ENCODE data around the gene TJP3.

GRCh38 chr19:3661284-3662238 lies 46.6 kb upstream of the TJP3 start:
- TF ChIP-seq YY1 (IDR thresholded peaks at IDR 0.05; ENCODE audit: insufficient read depth, insufficient read length) (no peak), ZNF274 (IDR thresholded peaks at IDR 0.05; ENCODE audit: low read depth, low read length) (no peak)
